Lower leg skin (tissue), 4 donors: ENCODE results near the gene SLC15A1. TPM values are rescaled to one million over a fixed set of nuclear protein-coding genes. Genes with fewer than 3 reads are reported as not detected.

Source experiments
- DNase-seq, 2 donors: peaks; one replicate each; pipeline ENCODE4 v3.0.0-alpha.2; 2019; ENCODE audit warnings: low spot score in 2 of 2
- H3K4me3 ChIP-seq: fragments of 200-600 bp; sonication (generic); 2 replicates; pipeline ENCODE4 v1.5.1; 2017; ENCODE audit warnings: mild to moderate bottlenecking, low read depth; ENCODE audit not compliant: poor library complexity, severe bottlenecking
- CTCF ChIP-seq, 3 donors: fragments of 450-650 bp; IDR thresholded peaks; one replicate each; pipeline ENCODE4 v1.5.1; 2016; ENCODE audit warnings: antibody characterized with exemption in 3 of 3, mild to moderate bottlenecking in 3 of 3, moderate library complexity in 2 of 3
- POLR2A ChIP-seq, 2 donors: fragments of 450-650 bp; IDR thresholded peaks; one replicate each; pipeline ENCODE4 v1.6.1; 2016 to 2017; ENCODE audit warnings: antibody characterized with exemption in 2 of 2, mild to moderate bottlenecking in 1 of 2, moderate library complexity in 1 of 2
- WGBS, 2 donors: methylation state at CpG; one replicate each; pipeline ENCODE4 v1.1.5; 2018; 5-methylcytosine and 5-hydroxymethylcytosine counted together
- intact Hi-C: fragments of 100-400 bp; cut with DNase I; formaldehyde crosslinking; loops from one replicate; pipeline ENCODE4 v1.15.0; 2023; ENCODE audit warnings: low total_unique reads
- total RNA-seq, 4 donors: library from RNA; depleted of rRNA; stranded (reverse); fragments of >200 nt; gene quantifications; one replicate each; pipeline ENCODE4 v1.1.0, GENCODE V29; 2016

SLC15A1 gene
- total RNA-seq, 4 donors from 2014 or later, result 31.0 to 70.9 (median 40.1) TPM

- 95 to 97% methylated on average over 9 of the region's 9 CpGs for WGBS, 2 donors
- no peak overlapping the region for H3K4me3 ChIP-seq
- intact Hi-C loops, result no loop called here
- TF ChIP-seq POLR2A (IDR thresholded peaks at IDR 0.05) (no peak), CTCF (IDR thresholded peaks at IDR 0.05) (no peak)
- DNase-seq, result peak in 1 of 2 donors; percentile 72
Observed at GRCh38 chr13:98774776-98775175, 22.3 kb upstream of the SLC15A1 start.

- peak in 1 of 2 donors; percentile 83 for DNase-seq
- intact Hi-C loops, result no loop called here
- WGBS, 2 donors, result 85 to 88% methylated on average over 12 to 20 of the region's 20 CpGs
- TF ChIP-seq POLR2A (IDR thresholded peaks at IDR 0.05) (no peak), CTCF (IDR thresholded peaks at IDR 0.05) (no peak)
- no peak overlapping the region for H3K4me3 ChIP-seq
Observed at GRCh38 chr13:98773921-98774320, 21.4 kb upstream of the SLC15A1 start.

GRCh38 chr13:98772794-98773452 is 20.5 kb upstream of the SLC15A1 start:
- TF ChIP-seq POLR2A (IDR thresholded peaks at IDR 0.05) (no peak), CTCF (IDR thresholded peaks at IDR 0.05) (no peak)
- 87 to 94% methylated on average over 12 of the region's 12 CpGs for WGBS, 2 donors
- H3K4me3 ChIP-seq, result no peak overlapping the region
- intact Hi-C loops, result no loop called here
- no peak for DNase-seq

- no peak overlapping the region for H3K4me3 ChIP-seq
- TF ChIP-seq POLR2A (IDR thresholded peaks at IDR 0.05), result no peak
- 82 to 87% methylated on average over 16 of the region's 16 CpGs for WGBS, 2 donors
- intact Hi-C loops, result no loop called here
- no peak for DNase-seq
Observed at GRCh38 chr13:98771838-98772611, 19.6 kb upstream of the SLC15A1 start.

GRCh38 chr13:98769736-98770135 is 17.3 kb upstream of the SLC15A1 start:
- intact Hi-C loops, result no loop called here
- 43 to 89% methylated on average over 7 of the region's 7 CpGs for WGBS, 2 donors
- peak in 1 of 2 donors; percentile 63 for DNase-seq
- H3K4me3 ChIP-seq, result no peak overlapping the region
- TF ChIP-seq CTCF (IDR thresholded peaks at IDR 0.05) (no peak), POLR2A (IDR thresholded peaks at IDR 0.05) (no peak)

- TF ChIP-seq POLR2A (IDR thresholded peaks at IDR 0.05) (no peak), CTCF (IDR thresholded peaks at IDR 0.05) (no peak)
- WGBS, 2 donors, result 83 to 84% methylated on average over 4 of the region's 4 CpGs
- no peak overlapping the region for H3K4me3 ChIP-seq
- no peak for DNase-seq
- intact Hi-C loops, result no loop called here
Observed at GRCh38 chr13:98768522-98768921, 16.1 kb upstream of the SLC15A1 start.
